A673 (cell line): ENCODE results near the gene CLNK.

Experiments used
- CTCF ChIP-seq: fragments of 300-800, 200-600 bp; sonication (generic); conservative IDR thresholded peaks from 2 replicates; pipeline ENCODE4 v1.5.1; 2017; ENCODE audit warnings: low read depth, mild to moderate bottlenecking, antibody characterized with exemption, low read length, moderate library complexity, mixed read lengths
- EZH2 ChIP-seq: fragments of 200-600 bp; sonication (generic); IDR thresholded peaks from 2 replicates; pipeline ENCODE4 v1.6.1; 2017; ENCODE audit warnings: borderline replicate concordance, low read depth, mild to moderate bottlenecking, mixed read lengths, antibody characterized with exemption, low read length; ENCODE audit not compliant: poor library complexity, severe bottlenecking

DNA sequence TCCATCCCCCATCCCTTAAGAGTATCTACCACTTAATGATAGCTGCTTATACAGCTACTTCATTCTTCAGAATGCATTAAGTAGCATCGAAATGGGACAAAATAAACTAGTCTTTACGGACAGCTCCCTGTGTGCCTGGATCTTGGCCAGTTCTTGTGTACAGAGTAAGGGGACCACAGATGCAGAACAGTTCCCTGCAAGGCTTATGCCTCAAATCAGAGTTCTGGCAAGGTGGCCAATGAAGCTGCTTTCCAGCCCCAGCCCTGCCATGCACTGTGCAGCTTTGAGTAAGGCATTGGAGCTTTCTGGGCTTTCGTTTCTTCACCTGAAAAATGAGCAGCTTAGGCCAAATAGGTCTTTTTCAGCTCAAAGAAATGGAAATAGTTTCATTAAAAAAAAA is 14.2 kb downstream of the CLNK start:
- TF ChIP-seq CTCF: no peak
- no peak for TF ChIP-seq EZH2
